GM23338 (cell line): Measurements from ENCODE around the gene HVCN1. TPM values are rescaled to one million over a fixed set of nuclear protein-coding genes. Genes with fewer than 3 reads are reported as not detected.
A peak's percentile ranks its signal among the peaks of the same experiment; 100 is the strongest.

ENCODE experiments used
- ATAC-seq: fragments of 200-7000 bp; cut with Tn5 transposase; 3 replicates; pipeline ENCODE4 v1.9.1; 2020
- DNase-seq: peaks from one replicate; pipeline ENCODE4 v3.0.0-alpha.2; 2015; ENCODE audit warnings: low spot score
- H2AFZ ChIP-seq: fragments of 200-600 bp; sonication (generic); 2 replicates; pipeline ENCODE4 v1.8.0; 2016; ENCODE audit warnings: antibody characterized with exemption, mild to moderate bottlenecking, moderate library complexity
- H3F3A ChIP-seq: fragments of 200-600 bp; sonication (generic); replicated peaks from 2 replicates; pipeline ENCODE4 v1.8.0; 2017; ENCODE audit warnings: antibody characterized with exemption, mixed run types, low read depth
- H3K27ac ChIP-seq: fragments of 200-600 bp; sonication (generic); 2 replicates; pipeline ENCODE4 v1.6.1; 2016; ENCODE audit warnings: low read depth
- H3K27me3 ChIP-seq: fragments of 200-600 bp; sonication (generic); 2 replicates; pipeline ENCODE4 v1.8.0; 2016; ENCODE audit warnings: mild to moderate bottlenecking, mixed run types, moderate library complexity; ENCODE audit not compliant: insufficient read depth
- H3K36me3 ChIP-seq: fragments of 200-600 bp; sonication (generic); 2 replicates; pipeline ENCODE4 v1.8.0; 2016; ENCODE audit warnings: mild to moderate bottlenecking; ENCODE audit not compliant: insufficient read depth
- H3K4me1 ChIP-seq: fragments of 200-600 bp; sonication (generic); 2 replicates; pipeline ENCODE4 v1.8.0; 2016; ENCODE audit warnings: mild to moderate bottlenecking, moderate library complexity; ENCODE audit not compliant: insufficient read depth
- H3K4me2 ChIP-seq: fragments of 200-600 bp; sonication (generic); 2 replicates; pipeline ENCODE4 v1.7.1; 2017; ENCODE audit warnings: mixed run types
- H3K4me3 ChIP-seq: fragments of 200-600 bp; sonication (generic); 2 replicates; pipeline ENCODE4 v1.6.1; 2016; ENCODE audit warnings: mixed run types
- H3K79me2 ChIP-seq: fragments of 200-600 bp; sonication (generic); replicated peaks from 2 replicates; pipeline ENCODE4 v1.8.0; 2017; ENCODE audit warnings: mild to moderate bottlenecking; ENCODE audit not compliant: insufficient read depth
- H3K9me2 ChIP-seq: fragments of 200-600 bp; sonication (generic); 2 replicates; pipeline ENCODE4 v1.8.0; 2017; ENCODE audit not compliant: insufficient read depth
- H4K20me1 ChIP-seq: fragments of 200-600 bp; sonication (generic); replicated peaks from 2 replicates; pipeline ENCODE4 v1.8.0; 2017; ENCODE audit warnings: mild to moderate bottlenecking; ENCODE audit not compliant: insufficient read depth
- H3K27ac Mint-ChIP-seq: 2 replicates; pipeline ENCODE4 v1.8.0; 2020; ENCODE audit warnings: inconsistent platforms, mild to moderate bottlenecking, moderate library complexity, mixed read lengths
- H3K27me3 Mint-ChIP-seq: 3 replicates; pipeline ENCODE4 v1.8.0; 2022; ENCODE audit warnings: low read depth, mild to moderate bottlenecking, moderate library complexity, mixed read lengths, inconsistent platforms; ENCODE audit not compliant: insufficient read depth, poor library complexity
- H3K36me3 Mint-ChIP-seq: 3 replicates; pipeline ENCODE4 v1.8.0; 2021; ENCODE audit warnings: low read depth, mild to moderate bottlenecking, inconsistent platforms, moderate library complexity, mixed read lengths
- H3K4me1 Mint-ChIP-seq: 3 replicates; pipeline ENCODE4 v1.8.0; 2020; ENCODE audit warnings: mild to moderate bottlenecking, inconsistent platforms, mixed read lengths
- H3K4me3 Mint-ChIP-seq: 3 replicates; pipeline ENCODE4 v1.8.0; 2021; ENCODE audit warnings: moderate library complexity, mild to moderate bottlenecking, inconsistent platforms, mixed read lengths
- H3K9me3 Mint-ChIP-seq: 3 replicates; pipeline ENCODE4 v1.8.0; 2020; ENCODE audit warnings: moderate library complexity, mild to moderate bottlenecking, inconsistent platforms, mixed read lengths
- ZNF462 ChIP-seq: fragments of 250-450 bp; sonication (Bioruptor Pico); IDR thresholded peaks from 2 replicates; pipeline ENCODE4 v1.5.0; 2020; ENCODE audit warnings: mild to moderate bottlenecking, moderate library complexity
- polyA plus RNA-seq: library from polyadenylated mRNA; unstranded; fragments of >200 nt; fragmentation: Nextera tagmentation; extraction: Ambion mirVana; gene quantifications from 2 replicates; pipeline ENCODE4 v1.2.1, GENCODE V29; 2016
- total RNA-seq: library from RNA; depleted of rRNA; stranded (reverse); fragments of >200 nt; shearing (Covaris generic); gene quantifications from 2 replicates; pipeline ENCODE4 v1.2.3, GENCODE V29; 2014
- TF ChIP-seq, protein P1 (sequence below): IDR thresholded peaks from one replicate; pipeline ENCODE4 v1.6.1; 2018; ENCODE audit warnings: antibody characterized with exemption; ENCODE audit not compliant: unreplicated experiment
- TF ChIP-seq, protein P2 (sequence below), 2 experiments: fragments of 200-600 bp in 1 of 2; sonication (generic) in 1 of 2; conservative IDR thresholded peaks; 2 replicates each; pipeline versions ENCODE4 v1.5.1 to v1.6.1; 2016 to 2017; ENCODE audit warnings: antibody characterized with exemption in 2 of 2, low read depth in 2 of 2, mild to moderate bottlenecking in 2 of 2, moderate library complexity in 1 of 2

The HVCN1 gene
- total and polyA plus RNA-seq, 2 experiments from 2014 or later, result 10.4 to 10.7 TPM

- H3K4me3 ChIP-seq, result no peak overlapping the region
- Mint-ChIP-seq H3K36me3 (no peaks in the 10 kb centered on the region; the same call in 2 of the 3 replicates), H3K27ac (no peak overlapping the region), H3K27me3 (peaks cover 6% of the 10 kb centered on the region), H3K4me1 (no peaks in the 10 kb centered on the region), H3K9me3 (no peaks in the 10 kb centered on the region), H3K4me3 (no peak overlapping the region)
- peak; percentile 43 for DNase-seq
- H2AFZ ChIP-seq, result peak overlapping the region; percentile 93
- H3K4me1 ChIP-seq, result no peaks in the 10 kb centered on the region
- no peaks in the 10 kb centered on the region for H3K27me3 ChIP-seq
- no peaks in the 10 kb centered on the region for H3K36me3 ChIP-seq
- H4K20me1 ChIP-seq, result no peaks in the 10 kb centered on the region
- H3K9me2 ChIP-seq, result no peaks in the 10 kb centered on the region
- H3K79me2 ChIP-seq, result no peaks in the 10 kb centered on the region
- TF ChIP-seq, protein P1, sequence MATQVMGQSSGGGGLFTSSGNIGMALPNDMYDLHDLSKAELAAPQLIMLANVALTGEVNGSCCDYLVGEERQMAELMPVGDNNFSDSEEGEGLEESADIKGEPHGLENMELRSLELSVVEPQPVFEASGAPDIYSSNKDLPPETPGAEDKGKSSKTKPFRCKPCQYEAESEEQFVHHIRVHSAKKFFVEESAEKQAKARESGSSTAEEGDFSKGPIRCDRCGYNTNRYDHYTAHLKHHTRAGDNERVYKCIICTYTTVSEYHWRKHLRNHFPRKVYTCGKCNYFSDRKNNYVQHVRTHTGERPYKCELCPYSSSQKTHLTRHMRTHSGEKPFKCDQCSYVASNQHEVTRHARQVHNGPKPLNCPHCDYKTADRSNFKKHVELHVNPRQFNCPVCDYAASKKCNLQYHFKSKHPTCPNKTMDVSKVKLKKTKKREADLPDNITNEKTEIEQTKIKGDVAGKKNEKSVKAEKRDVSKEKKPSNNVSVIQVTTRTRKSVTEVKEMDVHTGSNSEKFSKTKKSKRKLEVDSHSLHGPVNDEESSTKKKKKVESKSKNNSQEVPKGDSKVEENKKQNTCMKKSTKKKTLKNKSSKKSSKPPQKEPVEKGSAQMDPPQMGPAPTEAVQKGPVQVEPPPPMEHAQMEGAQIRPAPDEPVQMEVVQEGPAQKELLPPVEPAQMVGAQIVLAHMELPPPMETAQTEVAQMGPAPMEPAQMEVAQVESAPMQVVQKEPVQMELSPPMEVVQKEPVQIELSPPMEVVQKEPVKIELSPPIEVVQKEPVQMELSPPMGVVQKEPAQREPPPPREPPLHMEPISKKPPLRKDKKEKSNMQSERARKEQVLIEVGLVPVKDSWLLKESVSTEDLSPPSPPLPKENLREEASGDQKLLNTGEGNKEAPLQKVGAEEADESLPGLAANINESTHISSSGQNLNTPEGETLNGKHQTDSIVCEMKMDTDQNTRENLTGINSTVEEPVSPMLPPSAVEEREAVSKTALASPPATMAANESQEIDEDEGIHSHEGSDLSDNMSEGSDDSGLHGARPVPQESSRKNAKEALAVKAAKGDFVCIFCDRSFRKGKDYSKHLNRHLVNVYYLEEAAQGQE, result no peak
- TF ChIP-seq, protein P2, sequence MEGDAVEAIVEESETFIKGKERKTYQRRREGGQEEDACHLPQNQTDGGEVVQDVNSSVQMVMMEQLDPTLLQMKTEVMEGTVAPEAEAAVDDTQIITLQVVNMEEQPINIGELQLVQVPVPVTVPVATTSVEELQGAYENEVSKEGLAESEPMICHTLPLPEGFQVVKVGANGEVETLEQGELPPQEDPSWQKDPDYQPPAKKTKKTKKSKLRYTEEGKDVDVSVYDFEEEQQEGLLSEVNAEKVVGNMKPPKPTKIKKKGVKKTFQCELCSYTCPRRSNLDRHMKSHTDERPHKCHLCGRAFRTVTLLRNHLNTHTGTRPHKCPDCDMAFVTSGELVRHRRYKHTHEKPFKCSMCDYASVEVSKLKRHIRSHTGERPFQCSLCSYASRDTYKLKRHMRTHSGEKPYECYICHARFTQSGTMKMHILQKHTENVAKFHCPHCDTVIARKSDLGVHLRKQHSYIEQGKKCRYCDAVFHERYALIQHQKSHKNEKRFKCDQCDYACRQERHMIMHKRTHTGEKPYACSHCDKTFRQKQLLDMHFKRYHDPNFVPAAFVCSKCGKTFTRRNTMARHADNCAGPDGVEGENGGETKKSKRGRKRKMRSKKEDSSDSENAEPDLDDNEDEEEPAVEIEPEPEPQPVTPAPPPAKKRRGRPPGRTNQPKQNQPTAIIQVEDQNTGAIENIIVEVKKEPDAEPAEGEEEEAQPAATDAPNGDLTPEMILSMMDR (conservative IDR thresholded peaks at IDR 0.05; ENCODE audit: low read depth in 2 of 2), result peak; percentile 34 to 69; a peak in 3 of 4 replicates
- peak; percentile 48 for ATAC-seq
- H3K27ac ChIP-seq, result no peak overlapping the region
- no peaks in the 10 kb centered on the region for H3F3A ChIP-seq
- H3K4me2 ChIP-seq, result no peak overlapping the region
Observed at GRCh38 chr12:110699591-110700445, 10.9 kb upstream of the HVCN1 start.

GRCh38 chr12:110698171-110698902 lies 9.4 kb upstream of the HVCN1 start:
- Histone ChIP-seq H3K27ac (no peak overlapping the region), H3K9me2 (no peaks in the 10 kb centered on the region), H3K4me1 (no peaks in the 10 kb centered on the region), H3K36me3 (no peaks in the 10 kb centered on the region), H3K4me3 (no peak overlapping the region), H4K20me1 (no peaks in the 10 kb centered on the region), H3K79me2 (no peaks in the 10 kb centered on the region), H3F3A (no peaks in the 10 kb centered on the region), H2AFZ (peak overlapping the region; percentile 93), H3K27me3 (no peaks in the 10 kb centered on the region), H3K4me2 (no peak overlapping the region)
- Mint-ChIP-seq H3K36me3 (no peaks in the 10 kb centered on the region; the same call in 2 of the 3 replicates), H3K9me3 (no peaks in the 10 kb centered on the region), H3K4me3 (no peak overlapping the region), H3K27ac (no peak overlapping the region), H3K27me3 (peaks cover 4% of the 10 kb centered on the region), H3K4me1 (peaks cover 3% of the 10 kb centered on the region; the same call in 2 of the 3 replicates)
- ATAC-seq (peak; percentile 96), DNase-seq (peak; percentile 93)
- TF ChIP-seq, protein P2 (conservative IDR thresholded peaks at IDR 0.05; ENCODE audit: low read depth in 2 of 2), result peak; percentile 57 to 84
- 0 out of 2 replicates have a peak, but pooled peaks have one; percentile 48 for TF ChIP-seq ZNF462 (CRISPR knock-in tag)
